GM12892 (cell line): ENCODE measurements around the gene ATRNL1.

Experiments used
- POLR2A ChIP-seq: IDR thresholded peaks from 2 replicates; pipeline ENCODE4 v1.6.1; 2011; ENCODE audit warnings: low read depth, low read length, control low read depth
- TAF1 ChIP-seq: IDR thresholded peaks from 2 replicates; pipeline ENCODE4 v1.6.1; 2011; ENCODE audit warnings: low read depth, mild to moderate bottlenecking, control low read depth, low read length, borderline replicate concordance

DNA sequence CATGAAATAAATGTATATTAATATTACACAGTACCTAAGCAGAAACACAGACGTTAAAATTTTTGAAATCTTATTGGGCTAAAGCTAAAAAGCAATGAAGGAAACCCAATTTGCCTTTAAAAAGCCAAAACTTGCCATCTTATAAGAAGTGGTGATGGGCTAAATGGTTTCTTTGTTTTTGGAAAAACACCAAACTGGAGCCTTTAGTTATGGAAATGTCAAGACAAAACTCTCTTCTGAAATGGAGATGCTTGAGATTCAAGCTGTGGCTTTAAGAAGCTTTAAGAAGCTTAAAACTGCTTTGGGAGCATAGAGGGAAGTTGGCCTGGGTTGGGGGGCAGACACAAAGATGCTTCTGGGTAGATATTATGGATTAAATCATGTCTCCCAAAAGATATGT lies 902.9 kb downstream of the ATRNL1 start:
- no peak for TF ChIP-seq POLR2A
- no peak for TF ChIP-seq TAF1
